DMS79 (cell line): ENCODE measurements around the gene RHOU.
"Not testable (repeated sequence)": the region's sequence is repeated elsewhere in the genome, so short reads cannot be mapped to it uniquely, and the experiment has no call there.

Source experiments
- DNase-seq: peaks from one replicate; lab custom pipeline; 2025; lab: John Stamatoyannopoulos, UW

The RHOU gene

DNA sequence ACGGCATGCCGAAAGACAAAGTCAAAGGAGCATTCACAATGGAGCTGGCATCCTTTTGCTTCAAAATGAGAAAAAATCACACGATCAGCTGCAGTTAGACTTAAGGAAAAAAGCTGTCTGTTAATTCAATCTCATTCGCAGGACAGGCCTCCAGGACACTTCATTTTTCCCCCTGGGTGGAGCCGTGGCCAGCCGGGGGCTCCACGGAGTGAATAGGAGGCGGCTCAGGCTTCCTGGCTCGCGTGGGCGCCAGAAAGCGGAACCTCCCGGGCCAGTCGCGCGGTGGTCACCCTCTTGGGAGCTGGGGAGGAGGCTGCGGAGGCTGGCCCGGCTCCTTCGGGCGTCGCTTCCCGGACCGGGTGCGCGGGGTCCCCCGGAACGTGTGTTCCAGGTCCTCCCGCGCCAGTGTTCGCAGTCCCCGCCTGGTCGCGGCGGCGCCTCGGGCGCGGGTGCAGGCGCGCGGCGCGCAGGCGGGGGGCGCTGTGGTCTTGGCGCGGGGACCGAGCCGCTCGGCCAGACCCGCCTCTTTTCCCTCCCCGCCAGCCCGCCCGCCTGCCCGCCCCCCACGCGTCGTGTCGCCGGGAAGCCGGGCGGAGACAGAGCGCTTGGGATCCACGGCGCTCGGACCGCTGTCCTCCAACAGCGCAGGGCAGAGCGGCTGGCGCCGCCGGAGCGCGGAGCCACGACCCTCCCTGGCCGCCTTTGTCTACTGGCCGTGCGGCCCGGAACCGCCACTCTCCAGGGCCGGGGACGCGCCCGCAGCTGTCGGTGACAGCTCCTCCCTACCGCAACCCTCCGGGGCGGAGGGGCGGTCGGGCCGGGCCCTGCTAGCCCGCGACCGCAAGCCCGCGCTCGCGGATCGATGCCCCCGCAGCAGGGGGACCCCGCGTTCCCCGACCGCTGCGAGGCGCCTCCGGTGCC, at the start of gene RHOU:
TSS of gene RHOU (plus strand) at position 599 of the 921 bp plus-strand sequence. CDS start at position 863, 264 bp downstream.
- no peak for DNase-seq

DNA sequence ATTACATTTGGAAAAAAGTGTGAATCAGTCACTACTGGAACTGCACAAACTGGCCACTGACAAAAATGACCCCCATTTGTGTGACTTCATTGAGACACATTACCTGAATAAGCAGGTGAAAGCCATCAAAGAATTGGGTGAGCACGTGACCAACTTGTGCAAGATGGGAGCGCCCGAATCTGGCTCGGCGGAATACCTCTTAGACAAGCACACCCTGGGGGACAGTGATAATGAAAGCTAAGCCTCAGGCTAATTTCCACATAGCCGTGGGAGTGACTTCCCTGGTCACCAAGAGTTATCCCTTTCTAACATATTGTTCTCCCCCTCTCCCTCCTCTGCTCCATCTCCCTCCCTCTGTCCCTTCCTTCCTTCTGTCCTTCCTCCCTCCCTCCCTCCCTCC, 47.7 kb upstream of the RHOU start:
- DNase-seq, result no peak

DNA sequence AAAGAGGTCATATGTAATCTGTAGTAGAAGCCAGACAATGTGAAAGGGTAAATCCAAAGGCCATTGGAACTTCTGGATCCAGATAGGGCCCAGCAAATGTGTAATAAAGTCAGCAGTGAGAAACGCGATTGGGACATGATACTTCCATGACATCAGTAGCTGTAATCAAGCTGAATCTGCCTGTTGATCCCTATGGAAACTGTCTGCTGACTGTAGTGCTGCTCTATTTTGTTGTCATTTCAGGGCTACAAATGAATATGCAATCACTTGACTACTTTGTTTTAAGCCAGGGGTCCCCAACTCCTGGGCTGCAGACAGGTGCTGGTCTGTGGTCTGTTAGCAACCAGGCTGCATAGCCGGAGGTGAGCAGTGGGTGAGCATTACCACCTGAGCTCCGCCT, 46.0 kb upstream of the RHOU start:
- no peak for DNase-seq

DNA sequence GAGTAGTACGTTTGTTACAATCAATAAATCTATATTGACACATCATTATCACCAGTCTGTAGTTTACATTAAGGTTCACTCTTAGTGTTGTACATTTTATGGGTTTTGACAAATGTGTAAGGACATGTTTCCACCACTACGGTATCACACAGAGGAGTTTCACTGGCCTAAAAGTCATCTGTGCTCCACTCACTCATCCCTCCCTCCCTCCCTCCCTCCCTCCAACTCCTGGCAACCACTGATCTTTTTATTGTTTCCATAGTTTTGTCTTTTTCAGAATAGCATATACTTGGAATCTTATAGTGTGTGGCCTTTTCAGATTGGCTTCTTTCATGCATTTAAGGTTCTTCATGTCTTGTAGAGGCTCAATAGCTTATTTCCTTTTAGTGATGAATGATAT, 44.1 kb upstream of the RHOU start:
- no peak for DNase-seq

DNA sequence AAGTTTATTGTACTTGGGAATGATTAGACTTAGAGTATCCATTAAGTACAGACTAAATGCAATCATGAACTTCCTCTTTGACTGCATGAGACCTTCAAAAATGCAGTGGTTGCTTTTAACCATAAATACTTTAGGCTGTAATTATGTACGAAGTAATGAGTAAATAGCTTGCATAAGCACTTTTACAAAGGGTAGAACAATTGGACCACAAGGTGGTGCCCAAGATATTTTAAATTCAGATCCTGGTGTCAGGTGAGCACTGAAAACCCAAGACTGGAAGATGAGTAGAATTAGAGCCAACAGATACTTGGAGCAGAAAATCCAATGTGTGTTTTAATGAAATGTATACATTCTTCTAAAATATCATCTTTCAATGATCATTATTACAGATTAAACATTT, 43.4 kb upstream of the RHOU start:
- peak; percentile 7 for DNase-seq

DNA sequence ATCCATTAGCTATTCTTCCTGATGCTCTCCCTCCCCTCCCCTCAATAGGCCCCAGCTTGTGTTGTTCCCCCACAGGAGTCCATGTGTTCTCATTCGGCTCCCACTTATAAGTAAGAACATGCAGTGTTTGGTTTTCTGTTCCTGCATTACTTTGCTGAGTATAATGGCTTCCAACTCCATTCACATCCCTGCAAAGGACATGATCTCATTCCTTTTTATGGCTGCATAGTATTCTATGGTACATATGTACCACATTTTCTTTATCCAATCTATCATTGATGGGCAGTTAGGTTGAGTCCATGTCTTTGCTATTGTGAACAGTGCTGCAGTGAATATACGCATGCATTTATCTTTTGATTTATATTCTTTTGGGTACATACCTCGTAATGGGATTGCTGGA, 40.8 kb upstream of the RHOU start:
- DNase-seq, result not testable (repeated sequence)

DNA sequence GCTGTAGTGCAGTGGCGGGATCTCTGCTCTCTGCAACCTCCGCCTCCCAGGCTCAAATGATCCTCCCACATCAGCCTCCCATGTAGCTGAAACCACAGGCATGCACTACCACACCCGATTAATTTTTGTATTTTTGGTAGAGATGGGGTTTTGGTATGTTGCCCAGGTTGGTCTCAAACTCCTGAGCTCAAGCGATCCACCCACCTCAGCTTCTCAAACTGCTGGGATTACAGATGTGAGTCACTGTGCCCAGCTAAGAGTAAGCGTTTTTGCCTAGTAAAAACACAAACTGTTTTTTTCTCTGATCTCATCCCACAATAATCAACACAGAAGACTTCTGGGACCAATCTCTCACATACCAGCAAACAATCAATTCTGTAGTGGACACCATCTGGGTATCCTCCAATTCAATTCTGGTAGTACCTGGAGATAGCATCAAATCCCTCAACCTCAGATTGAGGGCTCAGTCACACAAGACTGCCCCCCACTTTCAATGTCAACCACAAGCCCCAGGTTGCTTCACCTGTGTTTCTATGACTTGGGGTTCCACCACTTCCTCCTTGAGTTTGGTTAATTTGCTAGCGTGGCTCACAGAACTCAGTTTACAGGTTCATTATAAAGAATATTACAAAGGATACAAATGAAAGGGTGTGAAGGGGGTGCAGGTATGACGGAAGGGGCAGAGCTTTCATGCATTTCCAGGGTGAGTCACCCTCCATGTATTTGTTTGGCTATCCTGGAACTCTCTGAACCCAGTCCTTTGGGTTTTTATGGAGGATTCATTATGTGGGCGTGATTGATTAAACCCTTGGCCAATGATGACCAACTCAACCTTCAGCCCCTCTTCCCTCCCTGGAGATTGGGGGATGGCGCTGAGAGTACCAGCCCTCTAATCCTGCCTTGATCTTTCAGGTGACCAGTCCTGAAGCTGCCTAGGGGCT, 40.0 kb upstream of the RHOU start:
- DNase-seq, result no peak

DNA sequence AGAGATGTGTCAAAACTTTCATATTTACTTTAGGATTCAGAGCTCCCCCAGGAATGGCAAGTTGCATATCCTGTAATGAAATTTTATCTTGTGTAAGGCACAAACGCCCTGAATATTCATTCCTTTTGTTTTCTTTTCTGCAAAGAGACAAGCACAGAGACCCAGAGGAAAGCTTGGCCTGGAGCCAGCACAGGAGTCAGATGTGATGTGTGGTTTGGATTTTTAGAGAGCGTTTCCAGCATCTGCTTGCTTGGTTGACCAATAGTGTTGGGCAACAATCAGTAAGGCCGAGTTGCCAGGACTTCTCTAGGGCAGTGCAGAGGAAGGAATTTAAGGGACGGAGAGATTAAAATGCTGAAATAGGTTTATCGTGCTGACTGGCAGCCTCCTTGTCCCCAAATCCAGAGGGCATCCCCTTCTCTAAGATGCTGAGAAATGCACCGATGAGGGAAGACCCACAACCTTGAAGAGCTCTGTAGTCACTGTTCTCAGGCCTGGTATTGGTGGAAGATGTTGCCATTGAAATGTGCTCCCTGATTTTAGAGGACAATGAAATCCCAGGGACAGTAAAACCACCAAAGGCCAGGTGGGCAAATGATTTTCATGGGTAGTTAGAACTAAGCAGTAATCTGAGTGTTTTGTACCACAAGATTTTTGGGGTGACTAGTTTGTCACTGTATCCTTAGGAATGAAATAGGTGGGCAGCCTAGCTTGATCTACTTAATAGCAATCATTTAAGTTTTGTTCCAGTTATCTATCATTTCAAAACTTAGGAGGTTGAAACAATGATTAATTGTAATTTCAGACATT, 37.9 kb upstream of the RHOU start:
- DNase-seq, result no peak

DNA sequence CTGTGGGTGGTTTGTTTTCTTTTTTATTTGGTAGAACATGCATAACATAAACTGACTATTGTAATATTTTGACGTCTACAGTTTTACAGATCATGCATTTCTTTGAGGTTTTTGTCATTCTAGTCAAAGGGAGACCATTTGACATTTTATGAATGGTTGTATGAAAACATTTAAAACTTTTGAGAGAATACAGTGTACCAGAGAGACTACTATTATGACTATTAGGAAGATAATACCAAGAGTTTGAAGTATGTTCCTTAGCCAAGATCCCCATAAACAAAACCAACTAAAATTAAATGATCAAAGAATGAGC, 37.3 kb upstream of the RHOU start:
- DNase-seq, result no peak

DNA sequence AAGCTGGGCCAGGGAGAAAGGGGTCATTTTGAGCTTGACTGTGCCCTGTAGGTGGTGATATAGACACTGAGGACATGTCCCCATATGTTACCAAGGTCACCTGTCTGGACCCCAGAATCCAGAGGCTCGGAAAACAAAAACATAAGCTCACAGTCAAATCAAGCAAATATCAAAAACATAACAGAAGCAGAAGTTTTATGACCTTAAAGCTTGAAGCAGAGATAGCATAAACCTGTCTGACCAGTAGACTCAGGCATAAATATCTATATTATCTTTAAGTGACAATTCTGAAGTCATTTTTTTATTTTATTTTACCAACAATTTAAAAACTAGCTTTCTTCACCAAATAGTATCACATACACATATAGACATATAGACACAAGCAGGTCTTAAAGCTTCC, 32.8 kb upstream of the RHOU start:
- DNase-seq, result no peak

DNA sequence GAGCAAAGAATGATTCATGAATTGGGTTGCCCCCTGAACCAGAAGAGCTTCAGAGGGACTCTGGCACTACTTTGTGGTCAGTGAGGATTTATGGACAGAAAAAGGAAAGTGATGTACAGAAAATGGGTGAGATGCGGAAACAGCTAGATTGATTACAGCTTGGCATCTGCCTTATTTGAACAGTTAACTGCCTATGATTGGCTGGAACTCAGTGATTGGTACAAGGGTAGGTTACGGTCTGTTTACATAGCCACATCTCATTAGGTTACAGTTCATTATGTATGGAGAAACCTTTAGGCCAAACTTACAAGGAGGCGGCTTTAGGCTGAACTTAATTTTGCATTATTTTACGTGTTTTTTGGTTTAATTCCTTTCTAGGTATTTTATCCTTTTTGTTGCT, 29.0 kb upstream of the RHOU start:
- DNase-seq, result no peak

DNA sequence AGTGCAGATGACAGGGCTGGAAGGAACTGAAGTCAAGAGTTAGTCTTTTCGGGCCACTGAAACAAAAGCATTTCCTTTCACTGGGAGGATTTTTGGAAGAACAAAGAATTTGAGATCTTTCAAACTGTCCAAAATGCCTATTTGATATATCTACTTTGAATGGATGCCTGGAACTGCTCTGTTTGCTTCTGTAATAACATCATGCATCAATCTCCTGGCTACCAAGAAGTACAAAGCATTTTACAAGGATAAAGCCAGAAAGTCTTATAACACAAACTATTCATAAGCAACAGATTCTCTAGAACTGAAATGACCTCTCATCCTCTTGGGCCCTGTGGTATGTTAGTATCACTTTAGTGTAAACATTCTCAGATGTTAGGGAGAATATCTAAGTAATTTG, 18.2 kb upstream of the RHOU start:
- DNase-seq, result no peak

DNA sequence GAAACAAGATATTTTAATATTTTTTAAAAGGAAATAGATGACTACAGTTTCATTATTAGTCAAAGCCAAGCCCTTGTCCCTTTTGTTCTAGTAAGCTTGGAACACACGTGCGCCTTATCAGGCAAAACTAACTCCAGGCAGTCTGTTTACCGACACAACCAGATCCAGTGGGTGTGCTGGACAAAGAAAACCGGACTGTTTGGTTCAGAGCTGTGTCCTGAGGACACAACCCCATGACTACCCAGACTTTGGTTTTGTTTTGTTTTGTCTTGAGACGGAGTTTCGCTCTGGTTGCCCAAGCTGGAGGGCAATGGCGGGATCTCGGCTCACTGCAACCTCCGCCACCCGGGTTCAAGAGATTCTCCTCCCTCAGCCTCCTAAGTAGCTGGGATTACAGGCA, 13.9 kb upstream of the RHOU start:
- no peak for DNase-seq

DNA sequence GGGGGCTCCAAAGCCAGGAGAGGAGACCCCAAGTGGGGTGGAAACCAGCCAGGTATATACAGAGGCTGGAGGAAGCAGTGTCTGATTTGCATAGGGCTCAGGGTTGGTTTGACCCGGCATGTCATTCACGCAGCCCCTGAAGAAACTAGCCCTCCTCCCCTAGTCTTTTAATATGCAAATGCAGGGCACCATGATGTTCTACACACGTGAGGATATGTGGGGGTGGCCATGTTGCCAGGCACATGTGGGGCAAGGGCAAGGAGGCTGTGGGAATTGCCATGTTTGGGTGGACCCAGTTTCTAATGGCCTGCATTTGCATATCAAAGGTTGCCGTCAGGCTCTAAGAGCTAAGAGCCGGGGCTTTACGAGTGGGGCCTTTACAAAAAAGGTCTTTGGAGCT, 12.0 kb upstream of the RHOU start:
- DNase-seq, result no peak

DNA sequence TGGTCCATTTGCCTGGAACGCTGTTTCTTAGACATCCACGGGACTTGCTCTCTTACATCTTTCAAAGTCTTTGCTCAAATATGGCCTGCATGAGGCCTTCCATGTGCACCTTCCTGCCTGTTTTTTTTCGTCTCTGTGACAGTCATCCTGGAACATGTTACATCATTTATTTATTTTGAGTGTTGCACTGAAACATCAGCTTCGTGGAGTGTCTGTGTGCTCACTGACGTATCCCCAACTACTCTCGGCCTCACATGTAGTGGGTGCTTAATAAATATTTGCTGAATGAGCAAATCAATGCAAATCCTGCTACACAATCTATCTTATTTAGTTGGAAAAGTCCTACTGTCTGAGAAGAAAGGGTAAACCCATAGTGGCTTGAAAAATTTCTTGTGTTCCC, 11.4 kb upstream of the RHOU start:
- no peak for DNase-seq

DNA sequence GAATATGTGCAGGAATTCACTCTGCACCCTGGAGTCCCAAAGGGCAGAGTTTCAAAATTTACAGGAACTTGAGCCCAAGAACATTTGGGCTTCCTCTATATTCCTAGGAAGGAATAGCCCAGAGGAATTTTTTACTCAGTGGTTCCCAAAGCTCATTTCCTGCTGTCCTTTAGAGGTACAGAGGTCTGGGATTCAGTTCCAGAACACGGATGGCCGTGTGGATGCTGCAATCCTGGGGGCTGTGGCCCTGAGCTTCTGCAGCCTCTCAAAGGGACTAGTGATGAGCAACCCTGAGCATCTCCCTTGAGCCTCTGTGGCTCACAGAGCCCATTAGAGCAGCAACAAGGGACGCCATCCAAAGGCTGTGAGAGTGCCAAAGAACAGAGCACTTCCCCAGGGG, 10.1 kb upstream of the RHOU start:
- no peak for DNase-seq

DNA sequence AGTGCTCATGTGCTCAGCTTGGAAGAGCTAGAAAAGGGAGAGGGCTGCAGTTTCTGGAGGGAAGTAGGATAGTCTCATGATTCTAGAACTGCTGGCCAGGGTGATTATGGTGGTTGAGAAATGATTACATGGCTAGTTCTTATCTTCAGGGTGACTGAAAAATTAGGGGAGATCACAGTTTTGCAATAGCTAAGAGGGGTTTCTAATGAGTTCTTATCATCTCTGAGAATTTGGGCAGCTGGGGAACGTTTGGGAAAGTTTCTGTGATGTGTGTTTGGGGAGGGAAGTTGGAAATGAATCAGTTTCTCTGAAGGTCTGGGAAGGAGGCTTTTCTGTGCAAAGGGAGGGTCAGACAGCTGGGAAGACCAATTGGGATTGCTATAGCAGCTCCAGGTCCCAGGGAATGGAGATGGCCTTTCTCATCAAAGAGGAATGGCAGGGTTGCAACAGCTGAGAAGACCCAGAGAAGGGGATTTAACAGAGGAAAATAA, 7.6 kb upstream of the RHOU start:
- no peak for DNase-seq

DNA sequence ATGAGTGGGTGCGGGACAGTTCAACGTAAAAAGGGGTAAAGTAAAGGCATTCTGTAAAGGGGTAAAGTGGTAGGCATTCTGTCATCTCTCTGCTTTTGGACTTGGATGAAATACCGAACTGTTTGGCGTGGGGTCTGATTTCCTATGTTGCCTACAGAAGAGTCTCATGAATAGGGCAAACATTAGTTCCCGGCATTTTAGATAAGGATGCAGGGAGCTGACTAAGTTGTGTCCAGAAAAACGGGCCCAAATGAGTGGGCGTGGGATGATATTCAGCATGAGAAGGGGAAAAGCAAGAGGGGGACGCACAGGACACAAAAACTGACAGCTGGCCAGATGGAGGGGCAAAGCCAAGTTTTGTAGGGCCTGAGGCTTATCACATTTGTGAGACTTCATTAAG, 2.9 kb upstream of the RHOU start:
- no peak for DNase-seq

DNA sequence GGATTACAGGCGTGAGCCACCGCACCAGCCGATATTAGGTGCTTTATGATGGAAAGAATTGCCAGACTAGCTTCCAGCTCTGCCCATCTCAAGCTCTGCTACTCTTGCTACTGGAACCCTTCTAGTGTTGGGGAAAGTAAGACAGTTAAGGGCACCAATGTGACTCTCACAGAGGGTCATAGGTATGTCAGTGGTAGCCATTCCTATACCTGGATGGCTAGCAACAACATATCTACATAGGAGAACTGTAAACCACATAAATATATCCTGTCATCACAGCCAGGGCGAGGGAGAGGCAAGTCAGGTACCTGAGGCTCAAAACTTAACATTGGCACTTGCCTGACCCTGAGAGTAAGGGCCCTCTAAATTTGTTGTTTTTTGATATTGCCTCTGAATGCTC, 1.7 kb upstream of the RHOU start:
- no peak for DNase-seq

DNA sequence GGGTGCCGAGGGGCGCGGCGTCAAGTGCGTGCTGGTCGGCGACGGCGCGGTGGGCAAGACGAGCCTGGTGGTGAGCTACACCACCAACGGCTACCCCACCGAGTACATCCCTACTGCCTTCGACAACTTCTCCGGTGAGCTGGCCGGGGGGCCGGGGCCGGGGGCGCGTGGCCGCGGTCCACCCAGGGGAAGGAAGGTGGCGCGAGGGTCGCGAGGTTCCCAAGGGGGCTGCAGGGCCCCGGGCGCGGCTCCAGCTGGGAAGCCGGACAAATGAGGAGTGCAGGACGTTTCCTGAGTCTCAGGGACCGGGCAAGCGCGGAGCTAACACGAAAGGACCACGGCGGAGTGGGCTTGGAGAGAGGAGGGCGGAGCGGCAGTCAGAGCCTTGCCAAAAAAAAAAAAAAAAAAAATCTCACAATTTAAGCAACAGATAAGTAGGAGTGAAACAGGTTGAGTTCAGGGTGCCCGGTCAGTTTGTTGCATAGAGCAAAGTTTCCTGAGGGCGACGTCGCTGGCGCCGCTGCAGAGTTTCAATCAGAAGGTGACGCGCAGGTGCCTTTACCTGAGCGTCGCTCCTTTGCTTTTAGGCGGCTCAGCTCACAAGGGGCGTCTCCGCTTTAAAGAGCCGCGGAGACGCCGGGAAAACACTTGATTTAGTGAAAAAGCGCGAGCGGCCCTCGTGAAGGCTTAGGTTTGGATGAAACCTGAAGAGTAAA, 750 bp downstream of the RHOU start:
- no peak for DNase-seq

DNA sequence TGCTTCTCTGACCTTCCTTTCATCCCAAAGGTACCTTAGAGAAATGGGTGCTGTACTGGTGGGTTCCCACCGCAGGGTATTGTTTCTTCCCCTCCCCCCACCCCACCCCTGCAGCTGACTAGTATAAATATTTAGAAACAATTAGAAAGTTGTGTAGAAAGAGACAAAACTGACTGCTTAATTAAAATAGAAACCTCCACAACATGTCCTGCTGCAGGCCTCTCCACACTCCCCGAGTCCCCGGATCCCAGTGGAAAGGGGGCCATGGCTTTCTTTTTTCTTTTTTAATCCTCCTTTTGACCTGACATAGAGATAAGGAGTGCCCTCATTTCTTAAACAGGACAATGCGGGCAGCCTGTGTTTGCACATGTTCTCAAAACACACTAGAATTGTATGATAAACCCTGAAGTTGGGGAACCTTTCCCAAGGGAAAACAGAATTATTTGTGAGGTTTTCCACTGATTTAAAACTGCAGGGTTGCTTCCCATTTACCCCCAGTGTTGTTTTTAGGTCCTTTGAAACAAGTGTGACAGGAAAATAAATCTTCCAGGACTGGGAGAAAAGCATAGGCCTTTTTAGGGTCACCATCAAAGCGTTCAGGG, 1.7 kb downstream of the RHOU start:
- no peak for DNase-seq
